ENCODE measurements around the gene TRIM46.

GRCh38 chr1:155174324-155175280 is 953 bp downstream of the TRIM46 start:
- TF ChIP-seq CTCF (conservative IDR thresholded peaks at IDR 0.05; ENCODE audit: low read depth in 2 of 2) (no peak), EZH2phosphoT487 (IDR thresholded peaks at IDR 0.05; ENCODE audit: unreplicated experiment) (no peak), EZH2 (IDR thresholded peaks at IDR 0.05; ENCODE audit: low read depth, unreplicated experiment) (no peak), JUNB (IDR thresholded peaks at IDR 0.05; ENCODE audit: unreplicated experiment) (no peak), POLR2AphosphoS5 (IDR thresholded peaks at IDR 0.05; ENCODE audit: low read depth) (peak; percentile 56; the same call in 1 of the 2 replicates)

All from GM23338 (cell line).